ENCODE data around the gene CIRBP. TPM values are rescaled to one million over a fixed set of nuclear protein-coding genes. Genes with fewer than 3 reads are reported as not detected.

Gene CIRBP
- total RNA-seq, 1 donor from 2014 or later: 341 TPM

DNA sequence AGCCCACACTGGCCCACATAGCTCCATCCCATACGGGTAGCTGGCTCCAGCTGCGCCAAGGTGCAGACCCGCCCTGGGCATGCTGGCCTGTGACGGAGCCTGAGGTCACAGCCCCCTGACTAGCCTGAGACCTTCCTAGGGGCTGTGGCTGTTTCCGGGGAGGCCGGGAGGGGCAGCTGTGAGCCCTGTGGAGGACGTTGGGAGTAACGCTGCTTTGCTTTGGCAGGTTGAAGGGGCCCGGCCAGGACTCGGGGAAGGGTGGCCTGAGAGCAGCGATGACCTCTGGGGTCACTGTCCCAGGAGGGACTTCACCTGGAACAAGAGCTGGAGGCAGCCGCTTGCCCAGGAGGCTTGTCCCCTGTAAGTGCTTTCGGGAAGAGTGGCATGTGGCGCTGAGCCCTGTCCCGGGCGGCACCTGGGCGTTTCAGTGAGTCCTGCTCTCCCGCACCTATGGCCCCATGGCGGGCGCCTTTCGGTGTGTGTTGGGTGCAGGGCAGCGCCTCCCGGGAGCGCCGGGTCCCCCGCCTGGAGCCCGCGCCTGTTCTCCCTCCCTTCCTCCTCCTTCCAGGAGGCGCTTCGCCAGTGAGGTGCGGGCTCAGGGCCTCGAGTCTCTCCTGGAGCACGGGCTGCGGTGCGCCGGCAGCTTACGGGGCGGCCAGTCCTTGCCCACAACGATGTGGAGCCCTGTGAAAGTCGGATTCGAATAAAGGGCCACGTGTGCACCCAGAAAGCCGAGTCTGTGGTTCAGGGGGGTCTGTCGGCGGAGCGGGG, 5.1 kb downstream of the CIRBP start:
- H3K36me3 Mint-ChIP-seq (ENCODE audit: unreplicated experiment): no peaks in the 10 kb centered on the region

DNA sequence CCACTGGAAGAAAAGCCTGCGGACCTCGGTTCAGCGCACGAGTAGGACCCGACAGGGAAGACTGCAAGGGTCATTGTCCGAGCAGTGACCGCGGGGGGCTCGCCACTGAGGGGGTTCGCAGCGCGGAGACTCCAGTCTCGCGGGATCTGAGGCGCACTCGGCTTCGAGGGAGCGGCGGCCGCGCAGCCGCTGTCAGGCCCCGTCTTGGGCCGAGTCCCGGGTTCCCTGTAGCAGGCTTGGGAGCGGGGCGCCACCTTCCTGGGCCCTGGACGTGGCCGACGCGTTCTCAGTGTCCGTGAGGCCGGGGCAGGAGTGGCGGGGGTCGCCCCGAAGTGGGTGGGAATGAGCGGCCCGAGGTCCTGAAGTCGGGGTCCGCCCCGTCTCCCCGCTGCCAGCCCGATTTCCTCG, 5.7 kb downstream of the CIRBP start:
- Mint-ChIP-seq H3K4me3 (ENCODE audit: unreplicated experiment) (peak overlapping the region; percentile 20), H3K9me3 (ENCODE audit: unreplicated experiment) (peaks cover 19% of the 10 kb centered on the region), H3K27me3 (ENCODE audit: unreplicated experiment) (peaks cover 19% of the 10 kb centered on the region), H3K27ac (ENCODE audit: unreplicated experiment) (peak overlapping the region; percentile 66), H3K36me3 (ENCODE audit: unreplicated experiment) (no peaks in the 10 kb centered on the region), H3K4me1 (ENCODE audit: low read depth, unreplicated experiment) (peaks cover 27% of the 10 kb centered on the region)
- DNase-seq: no peak
- TF ChIP-seq, protein P1, sequence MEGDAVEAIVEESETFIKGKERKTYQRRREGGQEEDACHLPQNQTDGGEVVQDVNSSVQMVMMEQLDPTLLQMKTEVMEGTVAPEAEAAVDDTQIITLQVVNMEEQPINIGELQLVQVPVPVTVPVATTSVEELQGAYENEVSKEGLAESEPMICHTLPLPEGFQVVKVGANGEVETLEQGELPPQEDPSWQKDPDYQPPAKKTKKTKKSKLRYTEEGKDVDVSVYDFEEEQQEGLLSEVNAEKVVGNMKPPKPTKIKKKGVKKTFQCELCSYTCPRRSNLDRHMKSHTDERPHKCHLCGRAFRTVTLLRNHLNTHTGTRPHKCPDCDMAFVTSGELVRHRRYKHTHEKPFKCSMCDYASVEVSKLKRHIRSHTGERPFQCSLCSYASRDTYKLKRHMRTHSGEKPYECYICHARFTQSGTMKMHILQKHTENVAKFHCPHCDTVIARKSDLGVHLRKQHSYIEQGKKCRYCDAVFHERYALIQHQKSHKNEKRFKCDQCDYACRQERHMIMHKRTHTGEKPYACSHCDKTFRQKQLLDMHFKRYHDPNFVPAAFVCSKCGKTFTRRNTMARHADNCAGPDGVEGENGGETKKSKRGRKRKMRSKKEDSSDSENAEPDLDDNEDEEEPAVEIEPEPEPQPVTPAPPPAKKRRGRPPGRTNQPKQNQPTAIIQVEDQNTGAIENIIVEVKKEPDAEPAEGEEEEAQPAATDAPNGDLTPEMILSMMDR (IDR thresholded peaks at IDR 0.05; ENCODE audit: partially characterized antibody, unreplicated experiment): no peak

More for the DNA sequence above, 5.1 kb downstream of the CIRBP start:
- Mint-ChIP-seq H3K27ac (ENCODE audit: unreplicated experiment) (peak overlapping the region; percentile 76), H3K4me1 (ENCODE audit: low read depth, unreplicated experiment) (peaks cover 26% of the 10 kb centered on the region), H3K4me3 (ENCODE audit: unreplicated experiment) (peak overlapping the region; percentile 64), H3K27me3 (ENCODE audit: unreplicated experiment) (peaks cover 17% of the 10 kb centered on the region), H3K9me3 (ENCODE audit: unreplicated experiment) (peaks cover 19% of the 10 kb centered on the region)
- no peak for DNase-seq
- TF ChIP-seq, protein P1 (IDR thresholded peaks at IDR 0.05; ENCODE audit: partially characterized antibody, unreplicated experiment): no peak

DNA sequence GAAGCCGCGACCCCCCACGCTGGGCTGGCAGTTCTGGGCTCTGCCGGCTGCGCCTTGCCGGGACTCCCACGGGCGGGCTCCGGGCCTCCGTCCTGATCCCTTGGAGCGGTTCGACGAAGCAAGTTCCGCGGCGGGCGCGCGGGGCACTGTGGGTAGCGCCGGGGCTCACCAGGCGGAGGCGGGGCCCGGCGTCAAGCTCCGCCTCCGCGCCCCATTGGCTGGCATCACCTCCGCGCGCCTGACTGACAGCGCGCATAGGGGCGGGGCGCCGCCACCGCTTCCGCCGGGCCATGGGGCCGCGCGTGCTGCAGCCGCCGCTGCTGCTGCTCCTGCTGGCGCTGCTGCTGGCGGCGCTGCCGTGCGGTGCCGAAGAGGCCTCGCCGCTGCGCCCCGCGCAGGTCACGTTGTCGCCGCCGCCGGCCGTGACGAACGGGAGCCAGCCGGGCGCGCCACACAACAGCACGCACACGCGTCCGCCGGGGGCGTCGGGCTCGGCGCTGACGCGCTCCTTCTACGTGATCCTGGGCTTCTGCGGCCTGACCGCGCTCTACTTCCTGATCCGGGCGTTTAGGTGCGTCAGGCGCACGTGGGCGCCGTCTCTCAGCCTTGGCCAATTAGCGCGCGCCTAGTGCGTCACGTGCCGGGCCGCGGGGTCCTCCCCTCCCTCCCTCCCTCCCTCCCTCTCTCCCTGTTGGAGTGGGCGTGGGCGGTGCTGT, 6.3 kb downstream of the CIRBP start, which contains the start of gene FAM174C:
Gene FAM174C, plus strand, starts transcription at position 271 of the 716 bp plus-strand sequence. Its CDS starts 20 bp downstream, at position 291.
- H3K27me3 Mint-ChIP-seq (ENCODE audit: unreplicated experiment): peaks cover 24% of the 10 kb centered on the region
- H3K36me3 Mint-ChIP-seq (ENCODE audit: unreplicated experiment): no peaks in the 10 kb centered on the region
- peak within 1 kb of the TSS; percentile 66 for H3K27ac Mint-ChIP-seq (ENCODE audit: unreplicated experiment)
- peaks cover 29% of the 10 kb centered on the region for H3K4me1 Mint-ChIP-seq (ENCODE audit: low read depth, unreplicated experiment)
- peak within 1 kb of the TSS; percentile 86 for H3K4me3 Mint-ChIP-seq (ENCODE audit: unreplicated experiment)
- TF ChIP-seq, protein P1 (IDR thresholded peaks at IDR 0.05; ENCODE audit: partially characterized antibody, unreplicated experiment): no peak
- peak; percentile 96 for DNase-seq
- peaks cover 18% of the 10 kb centered on the region for H3K9me3 Mint-ChIP-seq (ENCODE audit: unreplicated experiment)

DNA sequence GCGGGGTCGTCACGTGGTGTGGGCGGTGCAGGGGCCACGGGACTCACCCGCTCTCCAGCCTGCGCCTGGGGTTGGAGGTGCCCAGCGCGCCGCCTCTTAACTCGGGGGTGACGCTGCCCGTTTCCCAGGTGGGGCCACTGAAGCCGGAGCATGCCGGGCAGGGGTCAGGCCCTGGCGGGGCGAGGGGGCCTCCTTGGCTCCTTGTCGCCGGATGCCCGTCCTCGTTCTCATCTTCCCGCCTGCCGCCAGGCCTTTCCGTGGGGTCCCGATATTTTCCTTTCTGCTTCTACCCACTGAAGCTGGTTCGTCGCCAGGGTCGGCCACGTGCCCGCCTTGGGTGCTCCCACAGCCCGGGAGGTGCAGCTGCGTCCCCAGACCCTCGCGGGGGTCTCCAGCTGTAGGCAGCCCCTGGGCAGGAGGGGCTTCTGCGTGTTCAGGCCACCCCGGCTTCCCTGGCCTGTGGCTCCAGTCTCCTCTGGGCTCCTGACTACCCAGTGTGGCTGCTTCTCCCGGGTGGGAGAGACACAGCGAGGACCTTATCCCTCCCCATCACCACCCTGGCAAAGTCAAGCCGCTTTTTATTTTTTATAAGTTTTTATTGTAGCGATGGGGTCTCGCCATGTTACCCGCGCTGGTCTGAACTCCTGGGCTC, 7.0 kb downstream of the CIRBP start:
- peaks cover 22% of the 10 kb centered on the region for H3K27me3 Mint-ChIP-seq (ENCODE audit: unreplicated experiment)
- H3K27ac Mint-ChIP-seq (ENCODE audit: unreplicated experiment): no peak overlapping the region
- TF ChIP-seq, protein P1 (IDR thresholded peaks at IDR 0.05; ENCODE audit: partially characterized antibody, unreplicated experiment): no peak
- peaks cover 15% of the 10 kb centered on the region for H3K9me3 Mint-ChIP-seq (ENCODE audit: unreplicated experiment)
- no peaks in the 10 kb centered on the region for H3K36me3 Mint-ChIP-seq (ENCODE audit: unreplicated experiment)
- peaks cover 25% of the 10 kb centered on the region for H3K4me1 Mint-ChIP-seq (ENCODE audit: low read depth, unreplicated experiment)
- DNase-seq: no peak
- H3K4me3 Mint-ChIP-seq (ENCODE audit: unreplicated experiment): peak overlapping the region; percentile 86

Data from glutamatergic neuron (in vitro differentiated cells).